ENCODE data around the gene KRT75.

DNA sequence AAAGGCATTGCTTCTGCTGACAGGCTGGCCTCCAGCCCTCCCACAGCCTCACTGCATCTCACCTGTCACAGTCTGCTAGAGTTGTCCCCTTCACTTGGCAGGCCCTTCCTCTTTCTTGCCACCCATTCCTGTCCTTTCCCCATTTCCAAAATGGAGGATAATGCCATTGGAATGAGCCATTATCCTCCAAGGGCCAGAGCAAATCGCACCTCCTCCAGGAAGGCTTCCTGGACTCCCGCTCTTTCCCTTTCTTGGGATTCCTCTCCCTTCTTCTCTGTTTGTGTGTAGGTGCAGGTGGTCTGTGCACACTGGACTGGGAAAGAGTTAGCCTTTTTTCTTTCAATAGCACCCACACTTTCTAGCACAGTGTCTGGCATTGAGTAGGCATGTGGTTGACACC is 31.8 kb downstream of the KRT75 start:
- TF ChIP-seq POLR2A (IDR thresholded peaks at IDR 0.05; ENCODE audit: low read depth, low read length) (no peak), RFX5 (IDR thresholded peaks at IDR 0.05; ENCODE audit: low read depth, low read length) (no peak), FOS (IDR thresholded peaks at IDR 0.05; ENCODE audit: low read depth, low read length) (no peak), RAD21 (IDR thresholded peaks at IDR 0.05; ENCODE audit: low read length) (no peak), SMC3 (IDR thresholded peaks at IDR 0.05; ENCODE audit: low read depth, low read length) (no peak)
- TF ChIP-seq, protein P1, sequence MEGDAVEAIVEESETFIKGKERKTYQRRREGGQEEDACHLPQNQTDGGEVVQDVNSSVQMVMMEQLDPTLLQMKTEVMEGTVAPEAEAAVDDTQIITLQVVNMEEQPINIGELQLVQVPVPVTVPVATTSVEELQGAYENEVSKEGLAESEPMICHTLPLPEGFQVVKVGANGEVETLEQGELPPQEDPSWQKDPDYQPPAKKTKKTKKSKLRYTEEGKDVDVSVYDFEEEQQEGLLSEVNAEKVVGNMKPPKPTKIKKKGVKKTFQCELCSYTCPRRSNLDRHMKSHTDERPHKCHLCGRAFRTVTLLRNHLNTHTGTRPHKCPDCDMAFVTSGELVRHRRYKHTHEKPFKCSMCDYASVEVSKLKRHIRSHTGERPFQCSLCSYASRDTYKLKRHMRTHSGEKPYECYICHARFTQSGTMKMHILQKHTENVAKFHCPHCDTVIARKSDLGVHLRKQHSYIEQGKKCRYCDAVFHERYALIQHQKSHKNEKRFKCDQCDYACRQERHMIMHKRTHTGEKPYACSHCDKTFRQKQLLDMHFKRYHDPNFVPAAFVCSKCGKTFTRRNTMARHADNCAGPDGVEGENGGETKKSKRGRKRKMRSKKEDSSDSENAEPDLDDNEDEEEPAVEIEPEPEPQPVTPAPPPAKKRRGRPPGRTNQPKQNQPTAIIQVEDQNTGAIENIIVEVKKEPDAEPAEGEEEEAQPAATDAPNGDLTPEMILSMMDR (conservative IDR thresholded peaks at IDR 0.05; ENCODE audit: low read depth, low read length) = no peak
- TF ChIP-seq, protein P2, sequence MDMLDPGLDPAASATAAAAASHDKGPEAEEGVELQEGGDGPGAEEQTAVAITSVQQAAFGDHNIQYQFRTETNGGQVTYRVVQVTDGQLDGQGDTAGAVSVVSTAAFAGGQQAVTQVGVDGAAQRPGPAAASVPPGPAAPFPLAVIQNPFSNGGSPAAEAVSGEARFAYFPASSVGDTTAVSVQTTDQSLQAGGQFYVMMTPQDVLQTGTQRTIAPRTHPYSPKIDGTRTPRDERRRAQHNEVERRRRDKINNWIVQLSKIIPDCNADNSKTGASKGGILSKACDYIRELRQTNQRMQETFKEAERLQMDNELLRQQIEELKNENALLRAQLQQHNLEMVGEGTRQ (IDR thresholded peaks at IDR 0.05; ENCODE audit: low read depth, low read length) = no peak

All from IMR-90 (cell line).